Calu3 (cell line): ENCODE results near the gene MYO1H. TPM values are rescaled to one million over a fixed set of nuclear protein-coding genes. Genes with fewer than 3 reads are reported as not detected.

Source experiments
- BruUV-seq: library from RNA; stranded (reverse); fragments of 400-500 nt; replicated peaks from 2 replicates; lab custom pipeline; 2021; lab: Mats Ljungman, UMichigan
- CTCF ChIA-PET: fragments of 300-600 bp; sonication (Branson Sonifier 250); formaldehyde crosslinking; loops from one replicate; lab custom pipeline; 2022; ENCODE audit warnings: antibody characterized with exemption; lab: Charles Lee
- DNase-seq: peaks from one replicate; pipeline ENCODE4 v3.0.0; 2022
- H3K27ac Mint-ChIP-seq: one replicate; pipeline ENCODE4 v1.8.0; 2022; ENCODE audit warnings: mixed read lengths; ENCODE audit not compliant: unreplicated experiment
- H3K27me3 Mint-ChIP-seq: one replicate; pipeline ENCODE4 v1.8.0; 2022; ENCODE audit warnings: mixed read lengths; ENCODE audit not compliant: unreplicated experiment
- H3K36me3 Mint-ChIP-seq: one replicate; pipeline ENCODE4 v1.8.0; 2022; ENCODE audit warnings: mild to moderate bottlenecking, moderate library complexity, mixed read lengths; ENCODE audit not compliant: insufficient read depth, unreplicated experiment
- H3K4me1 Mint-ChIP-seq: one replicate; pipeline ENCODE4 v1.8.0; 2022; ENCODE audit warnings: mild to moderate bottlenecking, low read depth, mixed read lengths; ENCODE audit not compliant: unreplicated experiment
- H3K4me3 Mint-ChIP-seq: one replicate; pipeline ENCODE4 v1.8.0; 2022; ENCODE audit warnings: mild to moderate bottlenecking, low read depth, moderate library complexity, mixed read lengths; ENCODE audit not compliant: unreplicated experiment
- H3K9me3 Mint-ChIP-seq: one replicate; pipeline ENCODE4 v1.8.0; 2022; ENCODE audit warnings: low read depth, mixed read lengths; ENCODE audit not compliant: unreplicated experiment
- intact Hi-C: fragments of 100-400 bp; cut with micrococcal nuclease; formaldehyde crosslinking; loops from one replicate; pipeline ENCODE4 v1.10.0; 2022; ENCODE audit not compliant: unreplicated experiment
- total RNA-seq: library from RNA; stranded (reverse); gene quantifications from 2 replicates; pipeline ENCODE4 v1.2.3, GENCODE V29; 2022
- TF ChIP-seq, protein P1 (sequence below): fragments of 200-600 bp; IDR thresholded peaks from one replicate; pipeline ENCODE4 v1.8.0; 2022; ENCODE audit warnings: antibody characterized with exemption; ENCODE audit not compliant: unreplicated experiment

MYO1H gene
- total RNA-seq, 1 experiment from 2014 or later, result not detected

DNA sequence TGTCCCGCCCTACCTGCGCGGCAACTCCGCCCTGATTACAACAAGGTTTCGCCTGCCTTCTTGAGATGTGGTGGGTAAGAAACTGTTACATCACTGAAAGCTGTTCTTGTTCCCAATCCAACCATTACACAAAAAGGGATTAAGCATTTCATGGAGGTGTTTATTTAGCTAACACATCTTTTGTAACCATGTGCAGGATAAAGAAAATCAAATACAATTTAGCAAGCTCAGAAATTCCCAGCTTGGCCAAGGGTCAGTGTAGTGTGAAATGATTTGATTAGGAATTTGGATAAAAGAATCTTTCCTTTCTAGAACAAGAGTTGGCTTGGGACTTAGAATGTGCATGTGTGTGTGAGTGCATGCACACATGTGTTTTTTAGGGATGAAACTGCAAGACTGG lies 44.9 kb upstream of the MYO1H start:
- CTCF ChIA-PET, result no interaction called here
- no peak overlapping the region for H3K27ac Mint-ChIP-seq
- no peaks in the 10 kb centered on the region for H3K9me3 Mint-ChIP-seq
- BruUV-seq, result no TSS peak
- no peak overlapping the region for H3K4me3 Mint-ChIP-seq
- no peaks in the 10 kb centered on the region for H3K36me3 Mint-ChIP-seq
- H3K4me1 Mint-ChIP-seq, result no peaks in the 10 kb centered on the region
- TF ChIP-seq, protein P1, sequence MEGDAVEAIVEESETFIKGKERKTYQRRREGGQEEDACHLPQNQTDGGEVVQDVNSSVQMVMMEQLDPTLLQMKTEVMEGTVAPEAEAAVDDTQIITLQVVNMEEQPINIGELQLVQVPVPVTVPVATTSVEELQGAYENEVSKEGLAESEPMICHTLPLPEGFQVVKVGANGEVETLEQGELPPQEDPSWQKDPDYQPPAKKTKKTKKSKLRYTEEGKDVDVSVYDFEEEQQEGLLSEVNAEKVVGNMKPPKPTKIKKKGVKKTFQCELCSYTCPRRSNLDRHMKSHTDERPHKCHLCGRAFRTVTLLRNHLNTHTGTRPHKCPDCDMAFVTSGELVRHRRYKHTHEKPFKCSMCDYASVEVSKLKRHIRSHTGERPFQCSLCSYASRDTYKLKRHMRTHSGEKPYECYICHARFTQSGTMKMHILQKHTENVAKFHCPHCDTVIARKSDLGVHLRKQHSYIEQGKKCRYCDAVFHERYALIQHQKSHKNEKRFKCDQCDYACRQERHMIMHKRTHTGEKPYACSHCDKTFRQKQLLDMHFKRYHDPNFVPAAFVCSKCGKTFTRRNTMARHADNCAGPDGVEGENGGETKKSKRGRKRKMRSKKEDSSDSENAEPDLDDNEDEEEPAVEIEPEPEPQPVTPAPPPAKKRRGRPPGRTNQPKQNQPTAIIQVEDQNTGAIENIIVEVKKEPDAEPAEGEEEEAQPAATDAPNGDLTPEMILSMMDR, result no peak
- DNase-seq, result no peak
- H3K27me3 Mint-ChIP-seq, result peaks cover 90% of the 10 kb centered on the region
- intact Hi-C loops, result no loop called here

DNA sequence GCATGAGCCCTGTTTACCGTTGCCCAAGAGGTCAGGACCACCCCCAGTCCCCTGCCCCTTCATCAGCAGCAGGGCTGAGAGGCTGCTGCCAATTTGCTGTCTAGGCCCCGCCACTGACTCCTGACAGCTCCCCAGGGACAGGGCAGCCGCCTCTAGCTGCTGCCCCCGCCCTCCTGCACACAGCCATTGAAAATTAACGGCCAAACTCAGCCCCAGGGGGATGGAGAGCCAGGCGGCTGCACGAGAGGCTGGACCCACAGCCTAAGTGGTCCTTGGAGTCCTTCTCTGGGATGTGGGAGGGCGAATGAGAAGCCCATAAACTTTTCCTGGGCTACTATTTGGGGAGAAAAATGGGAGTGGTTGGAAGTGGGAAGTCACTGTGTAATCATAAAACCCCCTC lies 43.2 kb upstream of the MYO1H start:
- intact Hi-C loops, result no loop called here
- DNase-seq, result no peak
- H3K4me1 Mint-ChIP-seq, result no peaks in the 10 kb centered on the region
- peaks cover 94% of the 10 kb centered on the region for H3K27me3 Mint-ChIP-seq
- TF ChIP-seq, protein P1, result no peak
- no peak overlapping the region for H3K4me3 Mint-ChIP-seq
- no peak overlapping the region for H3K27ac Mint-ChIP-seq
- H3K36me3 Mint-ChIP-seq, result peaks cover 4% of the 10 kb centered on the region
- CTCF ChIA-PET, result no interaction called here
- BruUV-seq, result no TSS peak
- no peaks in the 10 kb centered on the region for H3K9me3 Mint-ChIP-seq

- Mint-ChIP-seq H3K27ac (no peak overlapping the region), H3K4me3 (no peak overlapping the region), H3K27me3 (peaks cover 99% of the 10 kb centered on the region), H3K4me1 (peaks cover 6% of the 10 kb centered on the region), H3K9me3 (no peaks in the 10 kb centered on the region), H3K36me3 (peaks cover 10% of the 10 kb centered on the region)
- CTCF ChIA-PET, result interaction anchor here (0.6 kb wide), 1 partner anchor 151 kb away, joined by 3 read pairs; no protein-coding TSS in a partner anchor
- DNase-seq, result no peak
- intact Hi-C loops, result no loop called here
- TF ChIP-seq, protein P1, result no peak
- no TSS peak for BruUV-seq
Observed at GRCh38 chr12:109305547-109305946, 42.2 kb upstream of the MYO1H start.

DNA sequence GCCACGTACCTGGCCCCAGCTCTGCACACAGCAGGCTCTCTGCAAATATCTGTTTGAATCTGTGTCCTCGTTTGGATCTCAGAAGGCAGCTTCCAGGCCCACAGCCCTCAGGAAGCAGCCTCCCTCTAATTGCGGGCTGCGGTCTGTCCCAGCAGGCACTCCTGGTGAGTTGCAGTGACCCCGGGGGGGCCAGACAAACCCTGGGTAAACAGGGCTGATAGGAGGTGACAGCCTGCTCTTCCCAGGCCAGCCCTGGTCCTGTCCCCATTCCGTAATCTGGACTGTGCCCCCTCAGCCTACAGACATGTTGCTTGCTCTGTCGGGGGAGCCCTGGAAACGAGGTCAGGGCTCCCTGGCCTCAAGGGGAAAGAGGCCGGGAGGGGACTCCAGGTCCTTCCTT lies 40.6 kb upstream of the MYO1H start:
- intact Hi-C loops, result no loop called here

More for the DNA sequence above, 40.6 kb upstream of the MYO1H start:
- H3K4me3 Mint-ChIP-seq, result no peak overlapping the region
- DNase-seq, result no peak
- no TSS peak for BruUV-seq
- H3K27ac Mint-ChIP-seq, result no peak overlapping the region
- H3K27me3 Mint-ChIP-seq, result peaks cover 100% of the 10 kb centered on the region
- peaks cover 14% of the 10 kb centered on the region for H3K36me3 Mint-ChIP-seq
- TF ChIP-seq, protein P1, result no peak
- H3K9me3 Mint-ChIP-seq, result no peaks in the 10 kb centered on the region
- CTCF ChIA-PET, result no interaction called here
- peaks cover 17% of the 10 kb centered on the region for H3K4me1 Mint-ChIP-seq
